SJCRH30 (cell line): ENCODE data around the gene GPR12. TPM values are rescaled to one million over a fixed set of nuclear protein-coding genes. Genes with fewer than 3 reads are reported as not detected.

Experiments
- DNase-seq, 2 experiments: peaks; one replicate each; pipeline ENCODE4 v3.0.0-alpha.2; 2015 to 2020
- H3K27ac ChIP-seq: fragments of 250-450 bp; sonication (Bioruptor Pico); 2 replicates; pipeline ENCODE4 v1.5.1; 2020; ENCODE audit warnings: mild to moderate bottlenecking, moderate library complexity
- H3K27me3 ChIP-seq: fragments of 250-450 bp; sonication (Bioruptor Pico); 2 replicates; pipeline ENCODE4 v1.5.1; 2020; ENCODE audit warnings: mild to moderate bottlenecking, moderate library complexity
- H3K36me3 ChIP-seq: fragments of 250-450 bp; sonication (Bioruptor Pico); 2 replicates; pipeline ENCODE4 v1.5.1; 2020; ENCODE audit warnings: mild to moderate bottlenecking, moderate library complexity
- H3K4me1 ChIP-seq: fragments of 250-450 bp; sonication (Bioruptor Pico); 2 replicates; pipeline ENCODE4 v1.5.1; 2020; ENCODE audit warnings: mild to moderate bottlenecking, moderate library complexity
- H3K4me3 ChIP-seq: fragments of 250-450 bp; sonication (Bioruptor Pico); 2 replicates; pipeline ENCODE4 v1.5.1; 2020; ENCODE audit warnings: mild to moderate bottlenecking, moderate library complexity
- H3K9me3 ChIP-seq: fragments of 250-450 bp; sonication (Bioruptor Pico); replicated peaks from 2 replicates; pipeline ENCODE4 v1.5.1; 2020; ENCODE audit warnings: mild to moderate bottlenecking, moderate library complexity
- total RNA-seq: library from RNA; depleted of rRNA; stranded (reverse); fragments of >200 nt; shearing (Covaris generic); gene quantifications from 2 replicates; pipeline ENCODE4 v1.2.3, GENCODE V29; 2014; rRNA removed

GPR12 gene
- not detected in 2 replicates for total RNA-seq

GRCh38 chr13:26759907-26760831 lies at the start of gene GPR12:
TSS of gene GPR12 (minus strand) at chr13:26760786. CDS start at chr13:26759827, 959 bp downstream.
- H3K27me3 ChIP-seq, result no peaks in the 10 kb centered on the region

GRCh38 chr13:26810095-26810494 lies 49.5 kb upstream of the GPR12 start:
- no peak overlapping the region for H3K27ac ChIP-seq
- H3K4me3 ChIP-seq, result no peak overlapping the region
- no peaks in the 10 kb centered on the region for H3K4me1 ChIP-seq
- no peaks in the 10 kb centered on the region for H3K36me3 ChIP-seq
- no peak for DNase-seq
- H3K9me3 ChIP-seq, result no peaks in the 10 kb centered on the region
- peaks cover 18% of the 10 kb centered on the region for H3K27me3 ChIP-seq

More at GRCh38 chr13:26759907-26760831, at the start of gene GPR12:
- Histone ChIP-seq H3K4me3 (no peak within 1 kb of the TSS), H3K36me3 (no peaks in the 10 kb centered on the region), H3K4me1 (no peaks in the 10 kb centered on the region; the same call in 1 of the 2 replicates), H3K9me3 (no peaks in the 10 kb centered on the region), H3K27ac (no peak within 1 kb of the TSS)
- no peak for DNase-seq

- Histone ChIP-seq H3K36me3 (no peaks in the 10 kb centered on the region), H3K9me3 (no peaks in the 10 kb centered on the region), H3K4me3 (no peak overlapping the region), H3K27ac (no peak overlapping the region), H3K4me1 (no peaks in the 10 kb centered on the region), H3K27me3 (peaks cover 10% of the 10 kb centered on the region)
- no peak for DNase-seq
These were observed 46.3 kb upstream of the GPR12 start for GRCh38 chr13:26806891-26807290.

- Histone ChIP-seq H3K4me1 (no peaks in the 10 kb centered on the region), H3K27ac (no peak overlapping the region), H3K9me3 (no peaks in the 10 kb centered on the region), H3K36me3 (no peaks in the 10 kb centered on the region), H3K4me3 (no peak overlapping the region), H3K27me3 (peaks cover 29% of the 10 kb centered on the region)
- no peak for DNase-seq
These were observed 27.4 kb upstream of the GPR12 start for GRCh38 chr13:26787961-26788360.

- Histone ChIP-seq H3K27ac (no peak overlapping the region), H3K27me3 (peaks cover 29% of the 10 kb centered on the region), H3K9me3 (no peaks in the 10 kb centered on the region), H3K4me1 (no peaks in the 10 kb centered on the region), H3K4me3 (no peak overlapping the region), H3K36me3 (no peaks in the 10 kb centered on the region)
- no peak for DNase-seq
These were observed 26.2 kb upstream of the GPR12 start for GRCh38 chr13:26786651-26787295.

- peak; percentile 32 to 39 for DNase-seq
- Histone ChIP-seq H3K36me3 (no peaks in the 10 kb centered on the region), H3K27me3 (peaks cover 23% of the 10 kb centered on the region), H3K4me1 (no peaks in the 10 kb centered on the region), H3K9me3 (no peaks in the 10 kb centered on the region), H3K4me3 (no peak overlapping the region), H3K27ac (no peak overlapping the region)
These were observed 25.4 kb upstream of the GPR12 start for GRCh38 chr13:26785838-26786630.

GRCh38 chr13:26784704-26785639 lies 24.4 kb upstream of the GPR12 start:
- Histone ChIP-seq H3K27ac (no peak overlapping the region), H3K4me3 (no peak overlapping the region), H3K4me1 (no peaks in the 10 kb centered on the region), H3K9me3 (no peaks in the 10 kb centered on the region), H3K27me3 (peaks cover 24% of the 10 kb centered on the region), H3K36me3 (no peaks in the 10 kb centered on the region)
- no peak for DNase-seq

GRCh38 chr13:26780411-26780810 lies 19.8 kb upstream of the GPR12 start:
- peaks cover 7% of the 10 kb centered on the region for H3K27me3 ChIP-seq
- no peak for DNase-seq
- no peaks in the 10 kb centered on the region for H3K4me1 ChIP-seq
- no peak overlapping the region for H3K4me3 ChIP-seq
- H3K36me3 ChIP-seq, result no peaks in the 10 kb centered on the region
- H3K27ac ChIP-seq, result no peak overlapping the region
- no peaks in the 10 kb centered on the region for H3K9me3 ChIP-seq

GRCh38 chr13:26779321-26779720 lies 18.7 kb upstream of the GPR12 start:
- H3K4me1 ChIP-seq, result no peaks in the 10 kb centered on the region
- H3K9me3 ChIP-seq, result no peaks in the 10 kb centered on the region
- H3K27ac ChIP-seq, result no peak overlapping the region
- peaks cover 7% of the 10 kb centered on the region for H3K27me3 ChIP-seq
- no peak for DNase-seq
- no peak overlapping the region for H3K4me3 ChIP-seq
- H3K36me3 ChIP-seq, result no peaks in the 10 kb centered on the region

GRCh38 chr13:26772531-26772930 lies 11.9 kb upstream of the GPR12 start:
- no peak overlapping the region for H3K4me3 ChIP-seq
- H3K27me3 ChIP-seq, result no peaks in the 10 kb centered on the region
- no peaks in the 10 kb centered on the region for H3K9me3 ChIP-seq
- no peak for DNase-seq
- H3K27ac ChIP-seq, result no peak overlapping the region
- H3K36me3 ChIP-seq, result no peaks in the 10 kb centered on the region
- H3K4me1 ChIP-seq, result no peaks in the 10 kb centered on the region

- Histone ChIP-seq H3K4me1 (no peaks in the 10 kb centered on the region), H3K27ac (no peak overlapping the region), H3K9me3 (no peaks in the 10 kb centered on the region), H3K36me3 (no peaks in the 10 kb centered on the region), H3K4me3 (no peak overlapping the region), H3K27me3 (no peaks in the 10 kb centered on the region)
- no peak for DNase-seq
These were observed 11.2 kb upstream of the GPR12 start for GRCh38 chr13:26771796-26772195.

- Histone ChIP-seq H3K36me3 (no peaks in the 10 kb centered on the region), H3K4me1 (no peaks in the 10 kb centered on the region; the same call in 1 of the 2 replicates), H3K27me3 (no peaks in the 10 kb centered on the region), H3K27ac (no peak overlapping the region), H3K9me3 (no peaks in the 10 kb centered on the region), H3K4me3 (no peak overlapping the region)
- peak in 1 of 2 experiments; percentile 35 for DNase-seq
These were observed 2.3 kb upstream of the GPR12 start for GRCh38 chr13:26762745-26763345.

- H3K36me3 ChIP-seq, result no peaks in the 10 kb centered on the region
- no peak overlapping the region for H3K4me3 ChIP-seq
- no peak overlapping the region for H3K27ac ChIP-seq
- DNase-seq, result no peak
- H3K4me1 ChIP-seq, result no peaks in the 10 kb centered on the region; the same call in 1 of the 2 replicates
- no peaks in the 10 kb centered on the region for H3K27me3 ChIP-seq
- H3K9me3 ChIP-seq, result no peaks in the 10 kb centered on the region
These were observed 421 bp upstream of the GPR12 start for GRCh38 chr13:26760832-26761582.
